GM12872 (cell line): ENCODE results near the gene LMCD1.

Experiments used
- CTCF ChIP-seq: IDR thresholded peaks from 3 replicates; pipeline ENCODE4 v1.5.1; 2011; ENCODE audit warnings: low read depth, mild to moderate bottlenecking, low read length, moderate library complexity; ENCODE audit not compliant: insufficient read depth

Gene LMCD1

GRCh38 chr3:8604988-8605387, 103.4 kb downstream of the LMCD1 start:
- no peak for TF ChIP-seq CTCF

- no peak for TF ChIP-seq CTCF
Observed at GRCh38 chr3:8606701-8607231, 105.1 kb downstream of the LMCD1 start.

GRCh38 chr3:8607234-8608040, 105.8 kb downstream of the LMCD1 start:
- TF ChIP-seq CTCF = peak; percentile 19; the same call in 1 of the 3 replicates

- no peak for TF ChIP-seq CTCF
Observed at GRCh38 chr3:8608041-8608790, 106.6 kb downstream of the LMCD1 start.

- TF ChIP-seq CTCF = no peak
Observed at GRCh38 chr3:8608791-8609467, 107.3 kb downstream of the LMCD1 start.

DNA sequence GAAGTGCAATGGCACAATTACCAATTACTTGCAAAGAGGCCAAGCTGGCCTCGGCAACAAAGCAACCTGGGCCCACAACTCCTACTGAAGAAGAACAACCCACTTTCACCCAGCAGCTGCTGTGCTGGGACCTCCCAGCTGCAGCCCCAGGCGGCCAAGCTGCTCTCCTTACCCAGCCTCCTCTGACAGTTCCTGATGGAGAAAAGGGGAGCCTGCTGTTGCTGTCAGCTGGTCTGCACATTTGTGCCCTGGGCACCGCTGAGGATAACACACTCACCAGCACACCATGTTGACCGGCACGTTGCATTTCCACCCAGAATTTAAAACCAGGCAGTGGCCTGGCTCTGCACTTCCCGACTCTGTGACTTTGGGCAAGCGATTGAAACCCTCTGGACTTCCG, 109.3 kb downstream of the LMCD1 start:
- TF ChIP-seq CTCF = no peak

GRCh38 chr3:8617921-8618320, 116.3 kb downstream of the LMCD1 start:
- TF ChIP-seq CTCF = no peak
